Cardiac muscle cell (in vitro differentiated cells and primary cell): ENCODE results near the gene HSPA12B. TPM values are rescaled to one million over a fixed set of nuclear protein-coding genes. Genes with fewer than 3 reads are reported as not detected.

ENCODE experiments used
- DNase-seq, 2 donors: peaks; one replicate each; pipeline versions ENCODE4 v3.0.0 to v3.0.0-alpha.2; 2010 to 2017; ENCODE audit warnings: low read depth in 1 of 2, low spot score in 1 of 2
- H3K27ac ChIP-seq: fragments of 200-600 bp; sonication (generic); 2 replicates; pipeline ENCODE4 v1.5.1; 2016
- H3K27me3 ChIP-seq: fragments of 200-600 bp; sonication (generic); 2 replicates; pipeline ENCODE4 v1.6.0; 2016; ENCODE audit warnings: control low read depth
- H3K36me3 ChIP-seq: fragments of 200-600 bp; sonication (generic); 2 replicates; pipeline ENCODE4 v1.5.1; 2016; ENCODE audit warnings: control low read depth
- H3K4me1 ChIP-seq: fragments of 200-600 bp; sonication (generic); 2 replicates; pipeline ENCODE4 v1.8.1; 2017; ENCODE audit warnings: low read depth, mild to moderate bottlenecking, mixed run types
- H3K4me3 ChIP-seq: fragments of 200-600 bp; sonication (generic); 2 replicates; pipeline ENCODE4 v1.5.1; 2016; ENCODE audit warnings: mild to moderate bottlenecking
- H3K9me3 ChIP-seq: fragments of 200-600 bp; sonication (generic); 2 replicates; pipeline ENCODE4 v1.5.1; 2017; ENCODE audit warnings: low read depth, mild to moderate bottlenecking, control low read depth
- CTCF ChIP-seq: IDR thresholded peaks from 2 replicates; pipeline ENCODE4 v1.5.1; 2012; ENCODE audit warnings: low read depth, mild to moderate bottlenecking, low read length
- polyA plus RNA-seq: library from polyadenylated mRNA; unstranded; fragments of >200 nt; fragmentation: Nextera tagmentation; extraction: Ambion mirVana; gene quantifications from 2 replicates; pipeline ENCODE4 v1.2.1, GENCODE V29; 2016
- total RNA-seq: library from RNA; depleted of rRNA; stranded (reverse); fragments of >200 nt; gene quantifications from 2 replicates; pipeline ENCODE4 v1.2.3, GENCODE V29; 2016

HSPA12B gene
- total and polyA plus RNA-seq, 2 experiments from 2014 or later = 0.92 TPM; not detected in 1

- Histone ChIP-seq H3K27me3 (no peaks in the 10 kb centered on the region), H3K9me3 (no peaks in the 10 kb centered on the region), H3K4me1 (peaks cover 10% of the 10 kb centered on the region), H3K36me3 (no peaks in the 10 kb centered on the region), H3K27ac (no peak overlapping the region), H3K4me3 (no peak overlapping the region)
- no peak for TF ChIP-seq CTCF
- no peak for DNase-seq
These were observed 68.8 kb downstream of the HSPA12B start for GRCh38 chr20:3801299-3801698.

GRCh38 chr20:3801846-3802245 lies 69.4 kb downstream of the HSPA12B start:
- no peaks in the 10 kb centered on the region for H3K27me3 ChIP-seq
- H3K4me3 ChIP-seq = no peak overlapping the region
- H3K36me3 ChIP-seq = no peaks in the 10 kb centered on the region
- no peak for TF ChIP-seq CTCF
- H3K4me1 ChIP-seq = peaks cover 7% of the 10 kb centered on the region
- DNase-seq = no peak
- no peak overlapping the region for H3K27ac ChIP-seq
- H3K9me3 ChIP-seq = no peaks in the 10 kb centered on the region

Other genes starting within 250 kb of the HSPA12B start
- gene GFRA4, start 69.3 kb upstream of the HSPA12B start, total RNA-seq = not detected in 2 replicates
- gene GFRA4, start 69.3 kb upstream of the HSPA12B start, polyA plus RNA-seq = not detected in 2 replicates
- 0.07 and 1.3 TPM in 2 replicates for gene ADAM33, start 50.7 kb upstream of the HSPA12B start, total RNA-seq
- 0.45 and 0.56 TPM in 2 replicates for gene ADAM33, start 50.7 kb upstream of the HSPA12B start, polyA plus RNA-seq
- gene SIGLEC1, start 20.1 kb upstream of the HSPA12B start, total RNA-seq = not detected in 2 replicates
- not detected in 2 replicates for gene SIGLEC1, start 20.1 kb upstream of the HSPA12B start, polyA plus RNA-seq
- gene ADISSP, start 35.1 kb downstream of the HSPA12B start, total RNA-seq = 22.5 and 24.1 TPM in 2 replicates
- 38.5 and 45.3 TPM in 2 replicates for gene ADISSP, start 35.1 kb downstream of the HSPA12B start, polyA plus RNA-seq
- 0.95 and 1.6 TPM in 2 replicates for gene SPEF1, start 48.8 kb downstream of the HSPA12B start, total RNA-seq
- gene SPEF1, start 48.8 kb downstream of the HSPA12B start, polyA plus RNA-seq = 0.61 and 1.2 TPM in 2 replicates
- 45.0 and 47.6 TPM in 2 replicates for gene CENPB, start 54.1 kb downstream of the HSPA12B start, total RNA-seq
- 10.5 and 12.5 TPM in 2 replicates for gene CENPB, start 54.1 kb downstream of the HSPA12B start, polyA plus RNA-seq
- 16.9 and 59.9 TPM in 2 replicates for gene CDC25B, start 63.6 kb downstream of the HSPA12B start, total RNA-seq
- gene CDC25B, start 63.6 kb downstream of the HSPA12B start, polyA plus RNA-seq = 9.7 and 31.7 TPM in 2 replicates
- gene AP5S1, start 87.9 kb downstream of the HSPA12B start, total RNA-seq = 7.6 and 15.5 TPM in 2 replicates
- gene AP5S1, start 87.9 kb downstream of the HSPA12B start, polyA plus RNA-seq = 4.7 and 22.9 TPM in 2 replicates
- gene MAVS, start 114.1 kb downstream of the HSPA12B start, total RNA-seq = 34.7 and 40.9 TPM in 2 replicates
- gene MAVS, start 114.1 kb downstream of the HSPA12B start, polyA plus RNA-seq = 15.0 and 19.8 TPM in 2 replicates
- gene PANK2, start 156.7 kb downstream of the HSPA12B start, total RNA-seq = 29.2 and 33.4 TPM in 2 replicates
- 21.0 and 24.1 TPM in 2 replicates for gene PANK2, start 156.7 kb downstream of the HSPA12B start, polyA plus RNA-seq